Measurements from ENCODE around the gene ATG4D.

ATG4D gene

GRCh38 chr19:10586396-10586795, 42.7 kb downstream of the ATG4D start:
- H3K18ac ChIP-seq (ENCODE audit: low read length): no peak overlapping the region
- no peak overlapping the region for H4K8ac ChIP-seq (ENCODE audit: low read depth, low read length)
- H3K36me3 ChIP-seq (ENCODE audit: control insufficient read depth, insufficient read depth, low read length): no peaks in the 10 kb centered on the region
- no peak overlapping the region for H2BK120ac ChIP-seq (ENCODE audit: low read depth, low read length)
- no peak overlapping the region for H2AK5ac ChIP-seq (ENCODE audit: low read length)
- no peaks in the 10 kb centered on the region for H3K79me2 ChIP-seq (ENCODE audit: control insufficient read depth, insufficient read depth, low read length)
- H2BK15ac ChIP-seq (replicated peaks; ENCODE audit: low read depth): no peak overlapping the region
- H3K4ac ChIP-seq (ENCODE audit: low read depth, low read length): peak overlapping the region; percentile 36
- H3K4me2 ChIP-seq (ENCODE audit: low read length): peak overlapping the region; percentile 9
- no peak for DNase-seq
- H3K4me1 ChIP-seq (ENCODE audit: control insufficient read depth, low read depth, low read length): no peaks in the 10 kb centered on the region
- H3K23ac ChIP-seq (ENCODE audit: low read length): no peak overlapping the region
- peak overlapping the region; percentile 90 for H3K56ac ChIP-seq (ENCODE audit: low read length)
- no peak overlapping the region for H4K5ac ChIP-seq (ENCODE audit: low read length)
- WGBS (ENCODE audit: extremely low coverage, insufficient coverage, low lambda C conversion rate): no CpG with 5 or more reads among the region's 6 CpGs
- H2BK5ac ChIP-seq (ENCODE audit: low read length): no peak overlapping the region
- H3K79me1 ChIP-seq (ENCODE audit: low read length): no peaks in the 10 kb centered on the region
- peak overlapping the region; percentile 64 for H3K4me3 ChIP-seq (ENCODE audit: low read length)
- no peak overlapping the region for H3K27ac ChIP-seq (ENCODE audit: low read depth, low read length)
- H3K9ac ChIP-seq (ENCODE audit: low read length): peak overlapping the region; percentile 72
- no peaks in the 10 kb centered on the region for H3K27me3 ChIP-seq (ENCODE audit: insufficient read depth, low read length, poor library complexity)

GRCh38 chr19:10587022-10587838, 43.5 kb downstream of the ATG4D start, which contains the start of gene AP1M2:
TSS of gene AP1M2 (minus strand) at chr19:10587312. CDS start at chr19:10587231, 81 bp downstream.
- Histone ChIP-seq H3K4me1 (ENCODE audit: control insufficient read depth, low read depth, low read length) (no peaks in the 10 kb centered on the region), H3K27ac (ENCODE audit: low read depth, low read length) (no peak within 1 kb of the TSS)
- 100% methylated on average over 1 of the region's 35 CpGs for WGBS (ENCODE audit: extremely low coverage, insufficient coverage, low lambda C conversion rate)

DNA sequence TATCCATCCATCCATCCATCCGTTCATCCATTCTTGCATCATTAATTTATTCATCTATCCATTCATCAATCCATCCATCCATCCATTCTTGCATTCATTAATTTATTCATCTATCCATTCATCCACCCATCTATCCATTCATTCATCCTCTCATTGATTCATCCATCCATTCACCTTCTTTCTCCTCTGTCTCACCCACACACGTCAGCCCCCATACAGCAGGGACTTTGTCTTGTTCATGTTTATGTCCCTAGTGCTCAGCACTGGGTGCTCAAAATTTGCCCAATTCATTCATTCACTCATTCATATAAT, 44.1 kb downstream of the ATG4D start:
- H2BK5ac ChIP-seq (ENCODE audit: low read length): no peak overlapping the region
- H2AK5ac ChIP-seq (ENCODE audit: low read length): no peak overlapping the region
- no peaks in the 10 kb centered on the region for H3K27me3 ChIP-seq (ENCODE audit: insufficient read depth, low read length, poor library complexity)
- WGBS (ENCODE audit: extremely low coverage, insufficient coverage, low lambda C conversion rate): 100% methylated on average over 1 of the region's 2 CpGs
- no peak overlapping the region for H4K5ac ChIP-seq (ENCODE audit: low read length)
- H3K79me2 ChIP-seq (ENCODE audit: control insufficient read depth, insufficient read depth, low read length): no peaks in the 10 kb centered on the region
- H4K8ac ChIP-seq (ENCODE audit: low read depth, low read length): no peak overlapping the region
- H3K4me3 ChIP-seq (ENCODE audit: low read length): no peak overlapping the region
- no peak overlapping the region for H3K27ac ChIP-seq (ENCODE audit: low read depth, low read length)
- H3K56ac ChIP-seq (ENCODE audit: low read length): no peak overlapping the region
- H3K9ac ChIP-seq (ENCODE audit: low read length): no peak overlapping the region
- no peaks in the 10 kb centered on the region for H3K36me3 ChIP-seq (ENCODE audit: control insufficient read depth, insufficient read depth, low read length)
- H2BK15ac ChIP-seq (replicated peaks; ENCODE audit: low read depth): no peak overlapping the region
- no peaks in the 10 kb centered on the region for H3K79me1 ChIP-seq (ENCODE audit: low read length)
- H3K23ac ChIP-seq (ENCODE audit: low read length): no peak overlapping the region
- no peak overlapping the region for H3K18ac ChIP-seq (ENCODE audit: low read length)
- H2BK120ac ChIP-seq (ENCODE audit: low read depth, low read length): no peak overlapping the region
- no peak for DNase-seq
- H3K4me2 ChIP-seq (ENCODE audit: low read length): no peak overlapping the region
- no peak overlapping the region for H3K4ac ChIP-seq (ENCODE audit: low read depth, low read length)
- no peaks in the 10 kb centered on the region for H3K4me1 ChIP-seq (ENCODE audit: control insufficient read depth, low read depth, low read length)

More at GRCh38 chr19:10587022-10587838, 43.5 kb downstream of the ATG4D start, which contains the start of gene AP1M2:
- Histone ChIP-seq H2BK15ac (replicated peaks; ENCODE audit: low read depth) (no peak within 1 kb of the TSS), H3K18ac (ENCODE audit: low read length) (no peak within 1 kb of the TSS), H3K4ac (ENCODE audit: low read depth, low read length) (peak within 1 kb of the TSS; percentile 36), H3K56ac (ENCODE audit: low read length) (peak within 1 kb of the TSS; percentile 90), H2BK5ac (ENCODE audit: low read length) (no peak within 1 kb of the TSS), H3K9ac (ENCODE audit: low read length) (peak within 1 kb of the TSS; percentile 72), H3K4me2 (ENCODE audit: low read length) (peak within 1 kb of the TSS; percentile 9), H3K4me3 (ENCODE audit: low read length) (peak within 1 kb of the TSS; percentile 64), H3K79me1 (ENCODE audit: low read length) (no peaks in the 10 kb centered on the region), H2BK120ac (ENCODE audit: low read depth, low read length) (no peak within 1 kb of the TSS), H3K79me2 (ENCODE audit: control insufficient read depth, insufficient read depth, low read length) (no peaks in the 10 kb centered on the region), H2AK5ac (ENCODE audit: low read length) (no peak within 1 kb of the TSS), H3K36me3 (ENCODE audit: control insufficient read depth, insufficient read depth, low read length) (no peaks in the 10 kb centered on the region), H3K27me3 (ENCODE audit: insufficient read depth, low read length, poor library complexity) (no peaks in the 10 kb centered on the region), H4K5ac (ENCODE audit: low read length) (no peak within 1 kb of the TSS), H4K8ac (ENCODE audit: low read depth, low read length) (no peak within 1 kb of the TSS), H3K23ac (ENCODE audit: low read length) (no peak within 1 kb of the TSS)
- peak; percentile 58 for DNase-seq

- H3K27me3 ChIP-seq (ENCODE audit: insufficient read depth, low read length, poor library complexity): no peaks in the 10 kb centered on the region
- H2BK15ac ChIP-seq (replicated peaks; ENCODE audit: low read depth): no peak overlapping the region
- DNase-seq: no peak
- H3K79me1 ChIP-seq (ENCODE audit: low read length): no peaks in the 10 kb centered on the region
- H2BK5ac ChIP-seq (ENCODE audit: low read length): no peak overlapping the region
- no peak overlapping the region for H2BK120ac ChIP-seq (ENCODE audit: low read depth, low read length)
- no peak overlapping the region for H4K5ac ChIP-seq (ENCODE audit: low read length)
- H3K23ac ChIP-seq (ENCODE audit: low read length): no peak overlapping the region
- H3K9ac ChIP-seq (ENCODE audit: low read length): no peak overlapping the region
- no peak overlapping the region for H3K56ac ChIP-seq (ENCODE audit: low read length)
- H2AK5ac ChIP-seq (ENCODE audit: low read length): no peak overlapping the region
- no peak overlapping the region for H3K4me3 ChIP-seq (ENCODE audit: low read length)
- H3K4me2 ChIP-seq (ENCODE audit: low read length): no peak overlapping the region
- H3K27ac ChIP-seq (ENCODE audit: low read depth, low read length): no peak overlapping the region
- no peak overlapping the region for H4K8ac ChIP-seq (ENCODE audit: low read depth, low read length)
- H3K36me3 ChIP-seq (ENCODE audit: control insufficient read depth, insufficient read depth, low read length): no peaks in the 10 kb centered on the region
- H3K4ac ChIP-seq (ENCODE audit: low read depth, low read length): no peak overlapping the region
- no CpG with 5 or more reads among the region's 7 CpGs for WGBS (ENCODE audit: extremely low coverage, insufficient coverage, low lambda C conversion rate)
- H3K79me2 ChIP-seq (ENCODE audit: control insufficient read depth, insufficient read depth, low read length): no peaks in the 10 kb centered on the region
- no peak overlapping the region for H3K18ac ChIP-seq (ENCODE audit: low read length)
- no peaks in the 10 kb centered on the region for H3K4me1 ChIP-seq (ENCODE audit: control insufficient read depth, low read depth, low read length)
Observed at GRCh38 chr19:10593148-10593547, 49.4 kb downstream of the ATG4D start.

DNA sequence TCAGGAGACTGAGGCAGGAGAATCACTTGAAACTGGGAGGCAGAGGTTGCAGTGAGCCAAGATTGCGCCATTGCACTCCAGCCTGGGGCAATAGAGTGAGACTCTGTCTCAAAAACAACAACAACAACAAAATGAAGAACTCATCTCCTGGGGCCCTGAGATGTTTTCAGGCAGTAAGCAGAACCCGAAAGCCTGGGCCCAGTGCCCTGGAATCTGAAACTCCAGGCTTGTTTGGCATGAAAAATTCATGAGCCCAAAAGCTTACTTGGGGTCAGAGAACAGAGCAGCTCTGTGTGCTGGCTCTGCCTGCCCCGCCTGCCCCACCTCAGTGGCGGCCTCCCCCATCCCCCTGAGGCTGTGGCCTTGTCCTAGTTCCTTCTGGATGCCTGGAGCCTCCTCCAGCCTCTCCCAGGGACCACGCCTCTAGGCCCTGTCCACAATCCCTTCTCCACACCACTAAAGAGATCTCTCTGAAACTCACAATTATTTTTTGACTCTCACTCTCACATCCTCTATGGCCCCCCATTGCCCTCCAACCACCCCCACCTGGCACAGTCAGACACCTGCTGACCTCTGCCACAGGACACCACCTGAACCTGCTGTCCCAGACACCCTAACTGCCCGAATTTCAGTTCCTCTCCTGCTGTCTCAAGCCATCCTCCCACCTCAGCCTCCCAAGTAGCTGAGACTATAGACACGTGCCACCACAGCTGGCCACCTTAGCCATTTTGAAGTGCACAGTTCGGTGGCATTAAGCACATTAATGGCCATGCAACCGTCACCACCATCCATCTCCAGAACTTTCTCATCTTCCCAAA, 50.3 kb downstream of the ATG4D start:
- Histone ChIP-seq H3K79me2 (ENCODE audit: control insufficient read depth, insufficient read depth, low read length) (no peaks in the 10 kb centered on the region), H2BK120ac (ENCODE audit: low read depth, low read length) (no peak overlapping the region), H3K23ac (ENCODE audit: low read length) (no peak overlapping the region), H2AK5ac (ENCODE audit: low read length) (no peak overlapping the region), H3K9ac (ENCODE audit: low read length) (no peak overlapping the region), H3K79me1 (ENCODE audit: low read length) (no peaks in the 10 kb centered on the region), H3K18ac (ENCODE audit: low read length) (no peak overlapping the region), H3K27ac (ENCODE audit: low read depth, low read length) (no peak overlapping the region), H2BK15ac (replicated peaks; ENCODE audit: low read depth) (no peak overlapping the region), H3K27me3 (ENCODE audit: insufficient read depth, low read length, poor library complexity) (no peaks in the 10 kb centered on the region), H3K4me2 (ENCODE audit: low read length) (no peak overlapping the region), H3K4ac (ENCODE audit: low read depth, low read length) (no peak overlapping the region), H2BK5ac (ENCODE audit: low read length) (no peak overlapping the region), H3K4me3 (ENCODE audit: low read length) (no peak overlapping the region), H3K4me1 (ENCODE audit: control insufficient read depth, low read depth, low read length) (no peaks in the 10 kb centered on the region), H3K56ac (ENCODE audit: low read length) (no peak overlapping the region), H4K5ac (ENCODE audit: low read length) (no peak overlapping the region), H3K36me3 (ENCODE audit: control insufficient read depth, insufficient read depth, low read length) (no peaks in the 10 kb centered on the region), H4K8ac (ENCODE audit: low read depth, low read length) (no peak overlapping the region)
- no CpG with 5 or more reads among the region's 9 CpGs for WGBS (ENCODE audit: extremely low coverage, insufficient coverage, low lambda C conversion rate)
- no peak for DNase-seq
